ENCODE results near the gene RASAL2. TPM values are rescaled to one million over a fixed set of nuclear protein-coding genes. Genes with fewer than 3 reads are reported as not detected.
A peak's percentile ranks its signal among the peaks of the same experiment; 100 is the strongest.

Gene RASAL2
- total RNA-seq, 1 experiment from 2014 or later, result 31.6 TPM

GRCh38 chr1:178361847-178362246 is 267.9 kb downstream of the RASAL2 start:
- Histone ChIP-seq H3K9me3 (ENCODE audit: control insufficient read depth, insufficient read depth, low read depth, low read length) (no peaks in the 10 kb centered on the region), H3K27ac (ENCODE audit: low read length) (no peak overlapping the region), H3K27me3 (ENCODE audit: control insufficient read depth, insufficient read depth, low read length) (no peaks in the 10 kb centered on the region), H3K36me3 (ENCODE audit: control insufficient read depth, insufficient read depth, low read length) (no peaks in the 10 kb centered on the region), H3K4me3 (ENCODE audit: low read depth in 2 of 2, low read length in 2 of 2) (no peak overlapping the region), H3K4me1 (ENCODE audit: control insufficient read depth, insufficient read depth, low read length) (no peaks in the 10 kb centered on the region)
- ChIA-PET CTCF (interaction anchor here (0.6 kb wide), 1 partner anchor 10 kb away, joined by 3 read pairs; no protein-coding TSS in a partner anchor), POLR2A (no interaction called here)
- no peak for TF ChIP-seq TCF7L2 (IDR thresholded peaks at IDR 0.05; ENCODE audit: low read depth, low read length)
- peak; percentile 18 for TF ChIP-seq CTCF (IDR thresholded peaks at IDR 0.05)
- in situ Hi-C loops (cut with HindIII; ENCODE audit: low pct_unique_long_range_greater_than_20kb, low sequenced_read_pairs) (no loop called here), intact Hi-C loops (cut with micrococcal nuclease; ENCODE audit: unreplicated experiment) (no loop called here)
- DNase-seq (ENCODE audit: low read depth, low spot score) (no peak), ATAC-seq (no peak)
- no TSS peak for BruUV-seq (replicated peaks)

GRCh38 chr1:178362747-178363146 is 268.8 kb downstream of the RASAL2 start:
- TF ChIP-seq SIN3A (IDR thresholded peaks at IDR 0.05; ENCODE audit: borderline replicate concordance, insufficient read depth, low read depth, low read length) (no peak), CTCF (IDR thresholded peaks at IDR 0.05) (no peak)
- no peaks in the 10 kb centered on the region for H3K4me1 ChIP-seq (ENCODE audit: control insufficient read depth, insufficient read depth, low read length)
- intact Hi-C loops (cut with micrococcal nuclease; ENCODE audit: unreplicated experiment) (no loop called here), in situ Hi-C loops (cut with HindIII; ENCODE audit: low pct_unique_long_range_greater_than_20kb, low sequenced_read_pairs) (no loop called here)
- no peak overlapping the region for H3K27ac ChIP-seq (ENCODE audit: low read length)
- ATAC-seq, result no peak
- POLR2A ChIA-PET, result interaction anchor here (0.7 kb wide), 1 partner anchor 20 kb away, joined by 4 read pairs; no protein-coding TSS in a partner anchor
- H3K9me3 ChIP-seq (ENCODE audit: control insufficient read depth, insufficient read depth, low read depth, low read length), result no peaks in the 10 kb centered on the region
- DNase-seq (ENCODE audit: low read depth, low spot score), result no peak
- no peaks in the 10 kb centered on the region for H3K36me3 ChIP-seq (ENCODE audit: control insufficient read depth, insufficient read depth, low read length)
- no TSS peak for BruUV-seq (replicated peaks)
- H3K27me3 ChIP-seq (ENCODE audit: control insufficient read depth, insufficient read depth, low read length), result no peaks in the 10 kb centered on the region
- no peak overlapping the region for H3K4me3 ChIP-seq (ENCODE audit: low read depth in 2 of 2, low read length in 2 of 2)
- CTCF ChIA-PET, result no interaction called here

GRCh38 chr1:178364782-178365181 is 270.9 kb downstream of the RASAL2 start:
- Histone ChIP-seq H3K9me3 (ENCODE audit: control insufficient read depth, insufficient read depth, low read depth, low read length) (no peaks in the 10 kb centered on the region), H3K36me3 (ENCODE audit: control insufficient read depth, insufficient read depth, low read length) (no peaks in the 10 kb centered on the region), H3K27ac (ENCODE audit: low read length) (no peak overlapping the region), H3K4me3 (ENCODE audit: low read depth in 2 of 2, low read length in 2 of 2) (no peak overlapping the region), H3K27me3 (ENCODE audit: control insufficient read depth, insufficient read depth, low read length) (no peaks in the 10 kb centered on the region), H3K4me1 (ENCODE audit: control insufficient read depth, insufficient read depth, low read length) (no peaks in the 10 kb centered on the region)
- TF ChIP-seq POLR2AphosphoS5 (IDR thresholded peaks at IDR 0.05; ENCODE audit: low read depth, low read length), result no peak
- TF ChIP-seq SIN3A (IDR thresholded peaks at IDR 0.05; ENCODE audit: borderline replicate concordance, insufficient read depth, low read depth, low read length), result no peak
- no peak for TF ChIP-seq REST (IDR thresholded peaks at IDR 0.05; ENCODE audit: insufficient read depth in 1 of 2, low read depth in 2 of 2, low read length in 1 of 2)
- TF ChIP-seq TCF7L2 (IDR thresholded peaks at IDR 0.05; ENCODE audit: low read depth, low read length), result no peak
- TF ChIP-seq CTCF (IDR thresholded peaks at IDR 0.05), result no peak
- DNase-seq (ENCODE audit: low read depth, low spot score) (no peak), ATAC-seq (no peak)
- intact Hi-C loops (cut with micrococcal nuclease; ENCODE audit: unreplicated experiment) (no loop called here), in situ Hi-C loops (cut with HindIII; ENCODE audit: low pct_unique_long_range_greater_than_20kb, low sequenced_read_pairs) (no loop called here)
- no TSS peak for BruUV-seq (replicated peaks)
- POLR2A ChIA-PET, result interaction anchor here (0.7 kb wide), 2 partner anchors 510 to 892 kb away, joined by 3 read pairs; no protein-coding TSS in a partner anchor
- CTCF ChIA-PET, result no interaction called here
